SIG-M5 treated with dmso at 0.1 percent for 504 hours (cell line): Measurements from ENCODE around the gene SLC4A8.

Source experiments
- DNase-seq: peaks from one replicate; lab custom pipeline; 2025; ENCODE audit not compliant: unreplicated experiment; lab: John Stamatoyannopoulos, UW

The SLC4A8 gene

DNA sequence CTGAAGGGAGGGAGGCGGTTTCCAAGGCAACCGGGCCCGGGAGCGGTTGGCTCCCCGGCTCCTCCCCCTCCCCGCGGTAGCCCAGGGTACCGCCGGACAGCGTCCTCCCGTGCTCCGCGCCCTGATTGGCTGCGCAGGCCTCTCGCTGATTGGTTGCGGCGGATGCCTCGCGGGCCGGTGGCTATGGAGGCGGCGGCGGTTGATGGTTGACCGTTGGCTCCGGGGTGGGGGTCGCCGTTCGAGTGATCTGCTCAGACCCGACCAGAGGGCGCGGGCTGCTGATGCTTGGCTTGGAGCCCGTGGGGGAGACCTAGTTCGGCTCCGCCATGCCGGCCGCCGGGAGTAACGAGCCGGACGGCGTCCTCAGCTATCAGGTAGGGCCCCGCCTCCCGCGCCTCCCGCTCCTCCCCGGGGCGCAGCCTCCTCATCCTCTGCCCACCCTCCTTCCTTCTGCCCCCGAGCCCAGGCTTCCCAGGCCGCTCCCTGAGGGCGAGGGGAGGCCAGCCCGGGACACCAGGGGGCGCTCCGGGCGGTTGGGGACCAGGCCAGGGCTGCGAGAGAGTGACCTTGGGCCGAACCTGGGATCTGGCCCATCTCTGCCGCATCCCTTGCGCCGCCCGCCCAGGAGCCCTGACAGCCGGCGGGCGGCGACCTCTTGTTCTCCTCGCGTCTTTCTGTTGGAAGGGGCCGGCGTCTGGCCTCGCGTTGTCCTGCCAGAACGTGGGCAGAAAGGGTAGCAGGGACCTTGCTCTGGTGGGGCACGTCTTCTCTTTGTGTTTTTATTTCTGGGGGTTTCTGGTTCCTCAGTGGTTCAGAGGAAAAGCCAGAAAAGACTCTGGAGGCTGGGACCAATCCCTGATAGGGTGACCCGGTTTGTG is at the start of gene SLC4A8:
Gene SLC4A8, plus strand, starts transcription at position 170 of the 878 bp plus-strand sequence. Its CDS starts 157 bp downstream, at position 327.
- DNase-seq, result peak; percentile 43

DNA sequence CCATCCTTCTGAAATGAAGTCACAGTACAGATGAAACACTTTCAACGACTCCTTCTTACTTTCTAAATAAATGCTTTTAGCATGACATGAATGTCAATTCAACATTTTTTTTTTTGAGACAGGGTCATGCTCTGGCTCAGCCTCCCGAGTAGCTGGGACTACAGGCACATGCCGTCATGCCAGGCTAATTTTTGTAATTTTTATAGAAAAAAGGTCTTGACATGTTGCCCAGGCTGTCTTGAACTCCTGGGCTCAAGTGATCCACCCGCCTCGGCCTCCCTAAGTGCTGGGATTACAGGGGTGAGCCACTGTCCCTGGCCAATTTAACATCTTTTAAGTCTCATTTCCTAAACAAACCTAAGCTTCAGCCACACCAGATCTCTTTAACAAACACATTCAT is 49.8 kb upstream of the SLC4A8 start:
- DNase-seq, result no peak

DNA sequence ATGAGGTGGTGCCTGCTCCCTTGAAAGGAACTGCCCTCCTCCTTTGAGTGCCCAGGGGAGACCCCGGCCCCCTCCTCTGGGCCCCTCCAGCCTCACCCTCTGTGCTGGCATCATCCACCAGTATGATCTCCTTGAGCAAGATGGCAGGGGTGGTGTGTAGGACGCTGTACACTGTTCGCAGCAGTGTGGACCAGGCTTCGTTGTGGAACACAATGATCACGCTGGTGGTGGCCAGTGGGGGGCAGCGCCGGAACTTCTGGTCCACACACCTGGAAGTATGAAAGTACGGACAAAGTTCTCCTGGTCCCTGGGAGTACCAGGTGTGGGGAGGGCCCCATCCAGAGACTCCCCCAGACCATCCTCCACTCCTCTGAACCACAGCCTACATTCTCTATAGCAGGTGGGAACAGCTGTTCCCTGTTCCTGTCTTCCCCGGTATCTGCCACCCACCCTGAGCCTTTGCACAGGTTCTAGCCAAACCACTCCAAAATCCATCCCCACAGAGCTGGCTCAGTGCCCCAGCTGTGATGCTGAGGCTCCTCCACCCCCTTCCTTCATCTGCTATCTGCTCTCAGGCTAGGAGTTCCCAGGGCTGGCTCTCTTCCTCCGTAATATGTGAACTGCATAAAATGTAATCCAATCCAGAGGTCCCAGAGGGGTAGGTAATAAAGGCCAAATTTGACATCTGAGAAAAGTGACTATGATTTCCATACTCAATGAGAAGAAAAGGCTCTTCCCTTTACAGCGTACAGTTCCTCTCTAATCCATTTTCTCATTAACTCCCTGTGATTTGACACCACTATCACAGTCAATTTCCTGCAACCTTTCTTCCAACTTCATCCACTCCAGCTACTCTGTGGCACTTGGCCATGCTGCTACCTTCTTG is 47.3 kb upstream of the SLC4A8 start:
- DNase-seq, result no peak

DNA sequence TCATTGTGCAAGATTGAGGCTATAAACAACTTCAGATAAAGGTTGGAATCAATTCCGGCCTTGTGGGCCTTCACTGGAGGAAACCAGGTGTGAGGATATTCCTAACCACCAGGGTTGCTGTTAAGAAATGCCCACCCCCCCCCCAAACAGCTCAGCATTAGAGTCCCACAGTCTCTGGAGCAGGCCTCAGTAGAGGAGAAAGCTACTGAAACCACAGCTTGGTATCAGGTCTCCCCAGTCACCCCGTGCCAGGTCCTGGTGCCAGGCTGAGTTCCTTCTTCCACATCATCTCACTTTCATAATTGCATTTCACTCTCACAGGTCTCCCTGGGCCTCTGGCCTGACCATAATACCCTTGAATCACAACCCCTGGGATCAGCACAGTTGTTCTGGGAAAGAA is 45.9 kb upstream of the SLC4A8 start:
- DNase-seq, result no peak

- DNase-seq, result no peak
Observed at GRCh38 chr12:51379571-51379970, 45.1 kb upstream of the SLC4A8 start.

DNA sequence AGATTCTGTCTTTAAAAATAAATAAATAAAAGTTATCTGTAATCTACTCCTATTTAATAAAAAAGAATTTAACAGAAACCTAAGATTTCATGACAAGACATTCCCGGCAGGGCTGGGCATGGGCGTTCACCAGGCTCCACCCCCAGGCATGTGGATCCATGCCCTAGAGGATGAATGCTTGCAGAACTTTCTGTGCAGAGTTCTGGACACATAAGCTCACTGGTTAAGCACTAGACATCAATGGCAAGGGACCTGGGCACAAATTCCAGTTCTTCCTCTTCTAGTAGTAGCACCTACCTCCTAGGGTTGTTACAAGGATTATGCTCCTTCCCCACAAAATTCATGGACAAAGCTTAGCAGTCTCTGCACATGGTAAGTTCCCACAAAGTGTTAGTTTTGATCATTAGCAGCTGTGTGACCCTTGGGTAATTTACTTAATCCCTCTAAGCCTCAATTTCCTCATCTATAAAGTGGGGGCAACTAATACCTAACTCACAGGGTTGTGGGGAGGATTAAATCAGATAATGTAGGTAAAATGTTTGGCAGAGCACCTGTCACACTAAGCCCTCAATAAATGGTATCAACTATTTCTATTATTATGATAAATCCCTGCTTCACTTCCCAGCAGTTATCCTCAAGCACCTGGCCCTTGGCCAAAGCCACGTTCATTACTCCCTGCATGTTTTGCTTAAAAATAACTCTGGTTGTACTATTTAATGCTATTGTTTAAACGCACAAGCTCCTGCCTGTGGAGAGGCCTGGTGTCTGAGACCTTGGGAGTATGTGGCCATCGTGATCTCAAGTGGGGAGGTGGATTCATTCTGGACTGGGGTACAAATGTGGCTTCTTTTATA is 43.2 kb upstream of the SLC4A8 start:
- no peak for DNase-seq

DNA sequence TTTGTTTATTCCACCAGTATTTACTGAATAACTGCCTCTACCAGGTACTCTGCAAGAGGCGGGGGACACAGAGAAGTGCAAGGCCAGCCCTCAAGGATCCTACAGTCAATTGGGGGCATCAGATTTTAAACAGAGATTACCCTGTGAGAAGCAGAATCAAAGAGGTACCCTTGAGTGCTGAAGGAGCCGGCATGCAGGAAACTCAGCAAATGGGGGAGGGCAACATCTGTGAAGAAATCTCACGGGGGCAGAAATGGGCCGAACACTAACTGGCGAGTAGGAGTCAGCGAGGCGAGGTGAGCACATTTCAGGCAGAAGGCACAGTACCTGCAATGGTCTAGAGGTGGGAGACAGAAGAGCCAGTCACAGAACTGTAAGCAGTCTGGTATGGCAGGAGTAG is 42.5 kb upstream of the SLC4A8 start:
- no peak for DNase-seq

GRCh38 chr12:51383269-51383905 is 41.2 kb upstream of the SLC4A8 start:
- DNase-seq, result no peak

- no peak for DNase-seq
Observed at GRCh38 chr12:51386351-51386750, 38.3 kb upstream of the SLC4A8 start.

DNA sequence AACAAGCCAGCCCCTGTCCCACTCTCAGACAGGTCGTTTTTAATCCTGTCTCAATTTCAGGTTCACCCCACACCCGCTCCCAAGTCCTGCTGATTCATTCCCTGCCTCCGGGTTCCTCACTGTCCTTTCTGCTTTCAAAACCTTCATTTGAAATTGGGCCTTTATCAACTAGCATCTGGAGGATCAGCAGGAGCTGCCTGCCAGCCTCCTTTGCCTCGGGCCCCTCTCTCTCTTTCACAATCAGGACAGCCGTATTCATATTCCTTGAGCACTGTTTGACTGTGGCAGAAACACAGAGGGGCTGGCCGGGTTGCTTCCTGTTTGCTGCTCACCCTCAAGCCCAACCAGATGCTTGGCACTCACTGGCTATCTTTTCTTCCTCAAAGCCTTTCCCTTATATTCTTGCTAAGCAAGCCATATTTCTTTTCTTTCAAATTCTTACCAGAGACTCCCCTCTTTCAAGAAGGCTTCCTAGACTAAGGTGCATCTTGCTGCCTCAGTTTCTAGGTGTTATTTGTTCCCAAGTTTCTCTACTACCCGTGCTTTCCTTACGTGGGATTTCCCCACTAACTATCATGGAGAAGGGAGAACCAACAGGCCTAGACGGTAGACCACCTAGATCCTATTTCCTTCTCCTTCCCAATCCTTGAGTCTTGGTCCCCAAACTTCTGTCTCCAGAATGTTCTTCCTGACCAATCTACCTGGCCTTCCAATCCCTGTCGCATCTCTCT is 36.4 kb upstream of the SLC4A8 start:
- DNase-seq, result peak; percentile 88

- DNase-seq, result no peak
Observed at GRCh38 chr12:51388846-51389245, 35.8 kb upstream of the SLC4A8 start.

DNA sequence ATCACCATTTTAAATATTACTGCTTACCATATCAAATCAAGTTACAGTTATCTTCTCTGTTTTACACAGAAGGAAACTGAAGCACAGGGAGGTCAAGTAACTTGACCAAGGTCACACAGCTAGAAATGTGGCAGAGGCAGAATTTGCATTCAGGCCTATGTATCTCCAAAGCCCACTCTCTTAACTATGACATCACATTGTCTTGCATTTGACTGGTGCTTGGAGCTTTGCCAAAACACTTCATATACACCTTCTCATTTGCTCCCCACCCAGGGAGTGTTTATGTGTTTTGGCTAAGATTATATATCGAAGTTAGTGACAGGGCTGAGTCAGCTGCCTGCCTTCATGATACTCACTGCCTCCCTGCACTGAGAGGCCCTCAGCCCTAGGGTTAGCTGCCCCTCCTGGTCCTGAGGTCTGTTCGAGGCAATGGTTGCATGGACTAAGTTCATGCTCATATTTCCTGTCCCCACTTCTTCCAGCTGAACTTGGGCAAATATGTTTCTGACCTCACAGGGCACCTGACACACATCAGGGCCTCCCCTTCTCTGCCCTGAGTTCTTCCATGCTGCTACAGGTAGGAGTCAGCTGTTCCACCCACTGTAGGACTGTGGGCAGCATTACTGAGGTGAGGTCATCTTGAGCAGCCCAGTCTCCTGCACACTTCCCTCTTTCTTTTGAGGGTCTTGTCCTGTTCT is 35.2 kb upstream of the SLC4A8 start:
- DNase-seq, result no peak

- DNase-seq, result no peak
Observed at GRCh38 chr12:51390457-51390856, 34.2 kb upstream of the SLC4A8 start.

- peak; percentile 75 for DNase-seq
Observed at GRCh38 chr12:51390891-51391282, 33.7 kb upstream of the SLC4A8 start.

DNA sequence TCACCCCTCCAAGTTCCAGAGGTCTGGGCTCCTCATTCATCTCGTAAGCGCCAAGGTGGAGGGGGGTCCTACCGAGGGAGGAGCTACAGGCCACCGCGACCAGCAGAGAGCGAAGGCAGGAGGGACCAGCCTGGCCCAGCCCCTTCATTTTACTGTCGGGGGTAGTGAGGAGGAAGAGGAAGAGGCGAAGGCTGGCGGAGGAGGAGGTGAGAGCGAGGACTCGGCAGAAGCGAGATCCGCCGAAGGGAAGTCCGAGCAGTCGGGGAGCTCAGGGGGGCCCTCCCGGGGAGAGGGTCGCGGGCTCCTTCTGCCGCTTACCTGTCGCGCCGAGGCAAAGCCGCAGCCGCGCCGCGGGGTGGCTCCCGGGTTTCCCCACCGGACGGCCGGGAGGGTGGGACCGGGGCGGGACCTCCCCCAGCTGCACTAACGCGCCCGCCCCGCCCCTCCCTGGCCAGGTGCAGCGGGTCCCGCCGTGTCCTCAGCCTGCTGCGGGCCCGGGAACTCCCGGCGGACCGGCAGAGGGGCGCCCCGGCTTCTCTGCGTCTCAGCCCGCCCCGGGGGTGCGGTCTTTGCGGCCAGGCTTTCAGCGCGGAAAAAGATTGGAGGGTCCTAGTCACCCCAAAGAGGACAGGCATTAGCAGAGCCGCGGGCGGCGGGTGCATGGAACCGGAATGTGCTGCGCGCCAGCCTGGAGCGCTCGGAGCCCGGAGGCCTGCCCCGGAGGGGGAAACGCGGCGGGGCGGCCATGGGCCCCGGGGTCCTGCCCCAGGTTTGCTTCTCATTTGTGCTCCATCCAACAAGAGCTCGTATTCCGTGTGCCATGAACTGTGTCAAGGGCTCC is 33.1 kb upstream of the SLC4A8 start, which contains the start of gene GALNT6:
Gene GALNT6, minus strand, starts transcription at position 124 of the 841 bp plus-strand sequence. CDS start 11,625 bp downstream, outside the sequence.
- DNase-seq, result peak; percentile 74

- DNase-seq, result no peak
Observed at GRCh38 chr12:51392556-51393237, 31.9 kb upstream of the SLC4A8 start.

GRCh38 chr12:51393676-51394545 is 30.7 kb upstream of the SLC4A8 start:
- no peak for DNase-seq
